Esophagus mucosa (tissue), 1 donor: ENCODE results near the gene AOAH. TPM values are rescaled to one million over a fixed set of nuclear protein-coding genes. Genes with fewer than 3 reads are reported as not detected.

ENCODE experiments used
- ATAC-seq: fragments of 200-7000 bp; cut with Tn5 transposase; one replicate; pipeline ENCODE4 v1.9.1; 2020
- total RNA-seq: library from RNA; stranded (reverse); gene quantifications from one replicate; pipeline ENCODE4 v1.2.4, GENCODE V29; 2023
- donor health status: DM: yes; HTN: yes; CAD: no.

The AOAH gene
- total RNA-seq: 1.7 TPM

GRCh38 chr7:36723951-36724664, at the start of gene AOAH:
TSS of gene AOAH (minus strand) at chr7:36724494. CDS start at chr7:36724148, 346 bp downstream.
- peak; percentile 65 for ATAC-seq

GRCh38 chr7:36766451-36766850, 42.2 kb upstream of the AOAH start:
- no peak for ATAC-seq

GRCh38 chr7:36765605-36766004, 41.3 kb upstream of the AOAH start:
- no peak for ATAC-seq

GRCh38 chr7:36764929-36765328, 40.6 kb upstream of the AOAH start:
- no peak for ATAC-seq

GRCh38 chr7:36763132-36763816, 39.0 kb upstream of the AOAH start:
- ATAC-seq: no peak

- no peak for ATAC-seq
Measured at GRCh38 chr7:36762394-36762793, 38.1 kb upstream of the AOAH start.

- no peak for ATAC-seq
Measured at GRCh38 chr7:36761835-36762234, 37.5 kb upstream of the AOAH start.

- ATAC-seq: no peak
Measured at GRCh38 chr7:36760856-36761762, 36.8 kb upstream of the AOAH start.

- ATAC-seq: no peak
Measured at GRCh38 chr7:36758879-36759278, 34.6 kb upstream of the AOAH start.

GRCh38 chr7:36755484-36755883, 31.2 kb upstream of the AOAH start:
- ATAC-seq: no peak

- ATAC-seq: no peak
Measured at GRCh38 chr7:36752026-36752711, 27.9 kb upstream of the AOAH start.

- no peak for ATAC-seq
Measured at GRCh38 chr7:36750451-36750850, 26.2 kb upstream of the AOAH start.

- no peak for ATAC-seq
Measured at GRCh38 chr7:36749282-36749960, 25.1 kb upstream of the AOAH start.

- no peak for ATAC-seq
Measured at GRCh38 chr7:36748017-36748487, 23.8 kb upstream of the AOAH start.

- ATAC-seq: no peak
Measured at GRCh38 chr7:36747280-36748016, 23.2 kb upstream of the AOAH start.

- no peak for ATAC-seq
Measured at GRCh38 chr7:36746347-36746746, 22.1 kb upstream of the AOAH start.

GRCh38 chr7:36742911-36743775, 18.8 kb upstream of the AOAH start:
- no peak for ATAC-seq

GRCh38 chr7:36741866-36742265, 17.6 kb upstream of the AOAH start:
- no peak for ATAC-seq

GRCh38 chr7:36739351-36739750, 15.1 kb upstream of the AOAH start:
- no peak for ATAC-seq

- peak; percentile 17 for ATAC-seq
Measured at GRCh38 chr7:36736899-36737211, 12.6 kb upstream of the AOAH start.
